ENCODE data around the gene ELAPOR1. TPM values are rescaled to one million over a fixed set of nuclear protein-coding genes. Genes with fewer than 3 reads are reported as not detected.
"Not testable (repeated sequence)": the region's sequence is repeated elsewhere in the genome, so short reads cannot be mapped to it uniquely, and the experiment has no call there.

Gene ELAPOR1
- total RNA-seq, 1 experiment from 2014 or later, result 1.3 TPM

- no peak for DNase-seq (ENCODE audit: low read depth)
Observed at GRCh38 chr1:109134423-109134822, 20.5 kb downstream of the ELAPOR1 start.

GRCh38 chr1:109135940-109136339, 22.0 kb downstream of the ELAPOR1 start:
- DNase-seq (ENCODE audit: low read depth), result no peak

GRCh38 chr1:109136766-109137165, 22.9 kb downstream of the ELAPOR1 start:
- no peak for DNase-seq (ENCODE audit: low read depth)

- DNase-seq (ENCODE audit: low read depth), result no peak
Observed at GRCh38 chr1:109137958-109138357, 24.0 kb downstream of the ELAPOR1 start.

- DNase-seq (ENCODE audit: low read depth), result no peak
Observed at GRCh38 chr1:109138358-109138757, 24.4 kb downstream of the ELAPOR1 start.

GRCh38 chr1:109140392-109140791, 26.5 kb downstream of the ELAPOR1 start:
- DNase-seq (ENCODE audit: low read depth), result no peak

- no peak for DNase-seq (ENCODE audit: low read depth)
Observed at GRCh38 chr1:109142260-109142659, 28.3 kb downstream of the ELAPOR1 start.

- DNase-seq (ENCODE audit: low read depth), result not testable (repeated sequence)
Observed at GRCh38 chr1:109142725-109143124, 28.8 kb downstream of the ELAPOR1 start.

GRCh38 chr1:109148987-109149561, 35.2 kb downstream of the ELAPOR1 start:
- no peak for DNase-seq (ENCODE audit: low read depth)

- DNase-seq (ENCODE audit: low read depth), result no peak
Observed at GRCh38 chr1:109149874-109150601, 36.1 kb downstream of the ELAPOR1 start.

GRCh38 chr1:109151146-109151990, 37.5 kb downstream of the ELAPOR1 start:
- peak; percentile 56 for DNase-seq (ENCODE audit: low read depth)

GRCh38 chr1:109152196-109152595, 38.3 kb downstream of the ELAPOR1 start:
- no peak for DNase-seq (ENCODE audit: low read depth)

GRCh38 chr1:109156916-109157385, 43.0 kb downstream of the ELAPOR1 start:
- no peak for DNase-seq (ENCODE audit: low read depth)

- no peak for DNase-seq (ENCODE audit: low read depth)
Observed at GRCh38 chr1:109158433-109158832, 44.5 kb downstream of the ELAPOR1 start.

- no peak for DNase-seq (ENCODE audit: low read depth)
Observed at GRCh38 chr1:109159326-109159725, 45.4 kb downstream of the ELAPOR1 start.

GRCh38 chr1:109160071-109160840, 46.3 kb downstream of the ELAPOR1 start:
- DNase-seq (ENCODE audit: low read depth), result no peak

GRCh38 chr1:109161858-109162606, 48.1 kb downstream of the ELAPOR1 start:
- peak; percentile 72 for DNase-seq (ENCODE audit: low read depth)

- no peak for DNase-seq (ENCODE audit: low read depth)
Observed at GRCh38 chr1:109162626-109163025, 48.7 kb downstream of the ELAPOR1 start.

- no peak for DNase-seq (ENCODE audit: low read depth)
Observed at GRCh38 chr1:109163551-109163950, 49.6 kb downstream of the ELAPOR1 start.

Measured in HT1080 (cell line).